PFSK-1 (cell line): ENCODE results near the gene CMTM6.

ENCODE experiments used
- SIN3A ChIP-seq: IDR thresholded peaks from 2 replicates; pipeline ENCODE4 v1.6.1; 2012; ENCODE audit warnings: mild to moderate bottlenecking, low read length, moderate library complexity, borderline replicate concordance; ENCODE audit not compliant: insufficient read depth
- TF ChIP-seq, protein P1 (sequence below), 2 experiments: IDR thresholded peaks; 2 replicates each; pipeline versions ENCODE4 v1.6.1 to v1.8.0; 2011 to 2012; ENCODE audit warnings: low read depth in 2 of 2, low read length in 2 of 2, control low read depth in 1 of 2, inconsistent platforms in 1 of 2, mild to moderate bottlenecking in 1 of 2, moderate library complexity in 1 of 2; ENCODE audit not compliant: insufficient read depth in 1 of 2

DNA sequence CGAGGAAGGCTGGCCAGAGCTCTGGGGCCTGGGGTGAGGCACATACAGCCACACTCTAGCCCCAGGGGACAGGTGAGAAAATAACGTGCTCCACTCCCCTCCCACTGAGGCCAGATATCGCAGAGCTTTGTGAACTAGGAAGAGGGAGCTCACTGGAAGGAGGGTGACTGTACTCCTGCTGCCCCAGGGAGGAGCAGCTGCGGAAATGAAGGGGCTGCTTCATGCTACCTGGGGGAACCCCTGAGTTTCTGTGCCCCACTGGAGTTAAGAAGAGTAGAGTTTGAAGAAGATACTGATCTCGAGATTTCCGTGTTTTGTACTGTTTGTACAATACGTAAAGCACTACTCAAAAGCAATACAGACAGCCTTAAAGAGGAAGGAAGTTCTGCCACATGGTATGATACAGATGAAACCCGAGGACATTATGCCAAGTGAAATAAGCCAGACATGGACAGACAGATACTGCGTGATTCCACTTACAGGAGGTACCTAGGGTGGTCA lies 44.6 kb downstream of the CMTM6 start:
- TF ChIP-seq, protein P1, sequence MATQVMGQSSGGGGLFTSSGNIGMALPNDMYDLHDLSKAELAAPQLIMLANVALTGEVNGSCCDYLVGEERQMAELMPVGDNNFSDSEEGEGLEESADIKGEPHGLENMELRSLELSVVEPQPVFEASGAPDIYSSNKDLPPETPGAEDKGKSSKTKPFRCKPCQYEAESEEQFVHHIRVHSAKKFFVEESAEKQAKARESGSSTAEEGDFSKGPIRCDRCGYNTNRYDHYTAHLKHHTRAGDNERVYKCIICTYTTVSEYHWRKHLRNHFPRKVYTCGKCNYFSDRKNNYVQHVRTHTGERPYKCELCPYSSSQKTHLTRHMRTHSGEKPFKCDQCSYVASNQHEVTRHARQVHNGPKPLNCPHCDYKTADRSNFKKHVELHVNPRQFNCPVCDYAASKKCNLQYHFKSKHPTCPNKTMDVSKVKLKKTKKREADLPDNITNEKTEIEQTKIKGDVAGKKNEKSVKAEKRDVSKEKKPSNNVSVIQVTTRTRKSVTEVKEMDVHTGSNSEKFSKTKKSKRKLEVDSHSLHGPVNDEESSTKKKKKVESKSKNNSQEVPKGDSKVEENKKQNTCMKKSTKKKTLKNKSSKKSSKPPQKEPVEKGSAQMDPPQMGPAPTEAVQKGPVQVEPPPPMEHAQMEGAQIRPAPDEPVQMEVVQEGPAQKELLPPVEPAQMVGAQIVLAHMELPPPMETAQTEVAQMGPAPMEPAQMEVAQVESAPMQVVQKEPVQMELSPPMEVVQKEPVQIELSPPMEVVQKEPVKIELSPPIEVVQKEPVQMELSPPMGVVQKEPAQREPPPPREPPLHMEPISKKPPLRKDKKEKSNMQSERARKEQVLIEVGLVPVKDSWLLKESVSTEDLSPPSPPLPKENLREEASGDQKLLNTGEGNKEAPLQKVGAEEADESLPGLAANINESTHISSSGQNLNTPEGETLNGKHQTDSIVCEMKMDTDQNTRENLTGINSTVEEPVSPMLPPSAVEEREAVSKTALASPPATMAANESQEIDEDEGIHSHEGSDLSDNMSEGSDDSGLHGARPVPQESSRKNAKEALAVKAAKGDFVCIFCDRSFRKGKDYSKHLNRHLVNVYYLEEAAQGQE (IDR thresholded peaks at IDR 0.05; ENCODE audit: insufficient read depth in 1 of 2, low read depth in 2 of 2, low read length in 2 of 2) = no peak
- TF ChIP-seq SIN3A = no peak
